HG03064 (cell line): ENCODE results near the gene KRTAP9-1.
"Not testable (repeated sequence)": the region's sequence is repeated elsewhere in the genome, so short reads cannot be mapped to it uniquely, and the experiment has no call there.

ENCODE experiments used
- ATAC-seq: cut with Tn5 transposase; IDR thresholded peaks from one replicate; pipeline ENCODE4 v1.9.1; 2021; ENCODE audit warnings: low read depth; ENCODE audit not compliant: unreplicated experiment

The KRTAP9-1 gene

DNA sequence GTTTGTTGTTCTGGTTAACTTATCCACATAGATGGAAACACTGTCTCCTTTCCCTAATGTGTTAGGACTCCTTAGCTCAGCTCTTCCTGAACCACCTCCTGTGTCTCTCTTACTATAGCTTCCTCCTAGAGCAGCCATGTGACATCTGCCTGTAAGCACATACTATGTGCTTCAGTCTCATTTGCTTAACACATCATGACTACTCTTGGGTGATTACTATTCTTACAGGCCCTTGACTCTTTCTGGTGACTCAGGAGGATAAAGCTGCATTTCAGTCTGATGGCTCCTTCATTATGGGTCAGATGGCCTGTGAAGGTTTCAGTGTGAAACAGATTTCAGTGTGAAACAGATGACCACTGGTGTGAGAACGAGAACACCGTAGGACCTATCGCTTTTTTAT, 11.3 kb upstream of the KRTAP9-1 start:
- ATAC-seq, result no peak

DNA sequence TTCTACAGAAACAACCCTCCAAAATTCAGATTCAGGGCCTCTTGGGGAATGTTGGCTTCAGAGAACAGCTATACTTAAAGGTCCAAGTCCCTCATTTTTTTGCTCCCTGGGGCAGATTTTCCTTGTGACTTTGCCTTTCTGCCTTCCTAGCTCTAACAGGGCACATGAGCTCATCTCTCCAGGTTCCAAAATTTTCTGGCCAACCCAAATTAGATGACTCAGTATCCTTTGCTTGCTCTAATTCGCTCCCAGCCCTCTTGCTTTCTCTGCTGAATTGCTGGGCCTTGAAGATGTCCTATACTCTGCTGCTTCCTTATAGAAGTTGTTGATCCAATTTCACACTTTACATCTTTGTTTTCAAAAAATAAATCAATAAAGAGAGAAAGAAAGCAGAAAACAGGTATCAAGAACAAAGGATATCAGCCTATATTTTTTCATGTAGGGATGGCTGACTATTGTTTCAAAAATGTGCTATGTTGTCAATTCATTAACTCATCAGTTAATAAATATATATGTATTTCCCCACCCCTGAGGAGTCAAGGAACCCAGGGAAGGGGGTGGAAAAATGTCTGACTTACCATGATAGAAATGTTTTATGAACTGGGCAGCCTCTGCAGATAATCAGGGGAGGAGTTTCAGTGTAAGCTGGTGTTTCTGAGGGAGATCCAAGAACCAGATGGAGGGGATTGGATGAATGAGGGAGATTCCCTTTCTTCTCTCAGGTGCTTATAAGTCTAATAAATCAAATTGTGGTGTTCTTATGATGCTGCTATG, 10.7 kb upstream of the KRTAP9-1 start:
- no peak for ATAC-seq

DNA sequence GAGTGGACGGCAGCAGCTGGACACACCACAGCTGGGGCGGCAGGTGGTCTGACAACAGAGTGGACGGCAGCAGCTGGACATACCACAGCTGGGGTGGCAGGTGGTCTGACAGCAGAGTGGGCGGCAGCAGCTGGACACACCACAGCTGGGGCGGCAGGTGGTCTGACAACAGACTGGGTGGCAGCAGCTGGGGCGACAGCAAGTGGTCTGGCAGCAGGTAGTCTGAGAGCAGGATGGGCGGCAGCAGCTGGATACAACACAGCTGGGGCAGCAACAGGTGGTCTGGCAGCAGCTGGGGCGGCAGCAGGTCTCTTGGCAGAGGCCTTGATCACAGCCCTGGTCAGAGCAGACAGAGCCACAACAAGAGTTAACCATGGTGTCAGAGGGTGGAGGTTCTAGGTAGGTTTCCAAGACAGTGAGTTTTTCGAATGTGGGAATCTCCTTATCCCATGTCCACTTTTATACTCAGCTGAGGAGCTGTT, 5.2 kb upstream of the KRTAP9-1 start, which contains the start of gene KRTAP4-1:
Gene KRTAP4-1 (minus strand): TSS at position 432 of the 482 bp plus-strand sequence. CDS start 57 bp downstream, at position 375.
- no peak for ATAC-seq

DNA sequence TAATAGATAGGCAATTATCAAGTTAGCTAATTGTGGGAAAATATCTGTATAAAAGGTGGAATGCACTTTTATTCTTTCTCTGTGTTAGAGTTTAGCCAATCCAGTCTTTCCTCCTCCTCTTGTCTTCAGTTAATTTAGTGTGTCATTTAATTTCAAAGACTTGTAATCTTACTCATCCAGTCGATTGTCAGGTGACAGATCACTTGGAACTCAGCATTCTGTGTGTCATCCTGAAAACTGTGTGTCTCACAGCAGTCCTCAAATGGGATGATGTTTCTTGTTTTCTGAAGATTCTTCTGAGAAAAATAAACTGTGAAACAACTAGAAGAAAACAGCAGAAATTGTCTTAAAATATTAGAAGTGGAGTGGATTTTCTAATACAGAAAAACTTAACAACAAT, 4.7 kb upstream of the KRTAP9-1 start:
- no peak for ATAC-seq

DNA sequence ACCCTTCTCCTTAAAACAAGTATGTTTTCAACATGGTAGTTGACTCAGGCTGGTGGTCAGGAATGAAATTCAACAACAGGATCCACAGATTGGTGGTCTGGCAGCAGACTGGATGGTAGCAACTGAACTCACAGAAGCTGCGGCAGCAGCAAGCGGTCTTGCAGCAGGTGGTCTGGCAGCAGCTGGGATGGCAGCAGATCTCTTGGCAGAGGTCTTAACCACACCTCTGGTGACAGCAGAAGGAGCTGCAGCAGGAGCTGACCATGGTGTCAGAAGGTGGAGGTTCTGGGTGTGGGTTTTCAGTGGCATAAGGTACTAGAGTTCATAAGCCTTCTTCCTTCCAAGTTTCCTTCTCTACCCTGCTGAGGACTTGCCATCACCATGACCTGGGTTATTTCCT, 2.8 kb upstream of the KRTAP9-1 start:
- no peak for ATAC-seq

DNA sequence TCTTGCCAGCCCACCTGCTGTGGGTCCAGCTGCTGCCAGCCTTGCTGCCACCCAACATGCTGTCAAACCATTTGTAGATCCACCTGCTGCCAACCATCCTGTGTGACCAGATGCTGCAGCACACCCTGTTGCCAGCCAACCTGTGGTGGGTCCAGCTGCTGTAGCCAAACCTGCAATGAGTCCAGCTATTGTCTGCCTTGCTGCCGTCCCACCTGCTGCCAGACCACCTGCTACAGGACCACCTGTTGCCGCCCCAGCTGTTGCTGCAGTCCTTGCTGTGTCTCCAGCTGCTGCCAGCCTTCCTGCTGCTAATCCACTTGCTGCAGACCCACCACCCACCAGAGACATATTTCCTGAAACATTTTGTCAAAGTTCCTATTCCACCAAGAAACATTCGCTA, 641 bp downstream of the KRTAP9-1 start:
- ATAC-seq, result no peak

DNA sequence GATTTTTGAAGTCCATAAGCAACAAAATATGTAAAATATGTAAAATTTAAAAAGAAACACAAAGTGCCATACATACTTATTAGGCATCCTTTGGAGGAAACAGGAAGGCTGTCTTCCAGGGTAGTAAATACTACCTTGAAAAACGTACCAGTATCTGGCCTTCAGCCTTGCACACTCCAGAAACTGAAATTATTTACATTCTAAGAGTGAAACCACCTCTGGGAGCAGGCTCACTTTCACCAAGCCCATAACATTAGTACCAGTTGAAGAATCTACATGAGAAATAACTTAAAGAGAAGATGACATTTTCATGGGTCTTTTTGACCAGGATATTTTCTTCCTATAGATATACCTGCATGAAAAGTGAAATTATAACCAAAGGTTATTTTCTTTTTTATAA, 6.4 kb downstream of the KRTAP9-1 start:
- no peak for ATAC-seq

DNA sequence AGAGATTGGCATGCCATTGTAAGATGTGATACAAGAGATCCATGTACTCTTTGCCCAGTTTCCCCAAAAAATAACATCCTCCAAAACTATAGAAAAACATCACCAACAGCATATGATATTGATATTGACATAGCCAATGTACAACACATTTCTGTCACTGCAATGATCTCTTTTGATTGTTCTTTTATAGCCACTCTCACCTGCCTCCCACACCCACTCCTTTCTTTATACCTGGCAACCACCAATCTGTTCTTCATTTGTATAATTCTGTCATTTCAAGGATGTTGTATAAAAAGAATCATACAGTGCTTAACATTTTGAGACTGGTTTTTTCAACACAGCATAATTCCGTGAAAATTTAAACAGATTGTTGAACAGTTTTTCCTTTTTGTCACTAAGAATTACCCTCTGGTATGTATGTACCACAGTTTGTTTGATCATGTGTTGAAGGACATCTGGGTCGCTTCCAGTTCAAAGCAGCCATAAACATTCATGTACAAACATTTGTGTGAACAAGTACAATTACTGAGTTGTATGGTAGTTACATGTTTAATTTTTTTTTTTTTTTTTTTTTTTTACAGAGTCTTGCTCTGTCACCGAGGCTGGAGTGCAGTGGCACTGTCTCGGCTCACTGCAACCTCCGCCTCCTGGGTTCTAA, 9.9 kb downstream of the KRTAP9-1 start:
- ATAC-seq, result no peak

DNA sequence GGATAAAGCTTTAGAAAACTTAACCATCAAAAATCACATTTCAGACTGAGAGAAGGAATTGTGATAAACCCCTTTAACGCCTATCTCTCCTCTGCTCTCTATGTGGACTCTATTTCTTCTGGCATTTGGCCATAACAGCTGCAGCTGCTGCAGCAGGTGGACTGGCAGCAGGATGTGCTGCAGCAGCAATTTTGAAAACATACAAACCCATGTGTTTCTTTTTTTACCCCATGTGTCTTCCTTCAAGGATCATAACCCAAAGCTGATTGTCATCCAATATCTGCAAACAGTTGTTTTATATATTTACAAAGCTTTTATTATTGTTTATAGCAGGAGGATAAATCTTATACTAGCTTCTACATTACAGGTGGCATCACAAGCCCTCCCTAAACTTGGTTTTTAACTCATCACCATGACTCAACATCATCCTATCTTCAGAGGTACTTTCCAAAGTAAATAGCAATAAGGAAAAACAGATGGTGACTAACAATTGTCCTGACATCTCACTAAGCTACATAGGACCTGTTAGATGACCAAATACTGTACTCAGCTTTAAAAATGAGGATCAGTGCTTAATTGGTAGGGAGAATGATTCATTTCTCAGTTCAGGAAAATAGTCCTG, 22.3 kb downstream of the KRTAP9-1 start:
- no peak for ATAC-seq

DNA sequence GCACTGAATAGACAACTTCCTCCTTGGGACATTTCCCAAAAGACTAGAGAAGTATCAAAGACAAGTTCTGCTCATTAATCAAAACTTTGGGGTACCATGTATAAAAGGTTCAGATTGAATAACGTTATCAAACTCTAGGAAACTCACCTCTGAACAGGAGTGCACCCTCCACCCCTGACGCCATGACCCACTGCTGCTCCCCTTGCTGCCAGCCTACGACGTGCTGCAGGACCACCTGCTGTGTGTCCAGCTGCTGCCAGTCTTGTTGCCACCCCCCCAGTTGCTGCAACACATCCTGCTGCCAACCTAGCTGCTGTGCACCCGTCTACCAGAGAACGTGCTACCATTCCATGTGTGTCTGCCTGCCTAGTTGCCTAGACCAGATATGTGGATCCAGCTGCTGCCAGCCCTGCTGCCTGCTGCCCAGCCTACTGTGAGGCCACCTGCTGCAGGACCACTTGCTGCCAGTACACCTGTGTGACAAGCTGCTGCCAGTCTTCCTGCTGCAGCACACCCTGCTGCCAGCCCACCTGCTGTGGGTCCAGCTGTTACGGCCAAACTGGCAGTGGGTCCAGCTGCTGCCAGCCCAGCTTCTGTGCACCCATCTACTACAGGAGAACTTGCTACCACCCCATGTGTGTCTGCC, 23.0 kb downstream of the KRTAP9-1 start:
- no peak for ATAC-seq

DNA sequence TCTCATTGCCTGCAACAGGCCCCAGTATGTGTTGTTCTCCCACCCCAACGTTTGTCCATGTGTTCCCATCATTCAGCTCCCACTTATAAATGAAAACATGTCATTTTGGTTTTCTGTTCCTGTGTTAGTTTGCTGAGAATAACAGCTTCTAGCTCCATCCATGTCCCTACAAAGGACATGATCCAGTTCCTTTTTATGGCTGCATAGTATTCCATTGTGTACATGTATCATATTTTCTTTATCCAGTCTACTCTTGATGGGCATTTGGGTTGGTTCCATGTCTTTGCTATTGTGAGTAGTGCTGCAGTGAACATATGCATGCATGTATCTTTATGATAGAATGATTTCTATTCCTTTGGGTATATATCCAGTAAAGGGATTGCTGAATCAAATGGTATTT, 26.0 kb downstream of the KRTAP9-1 start:
- ATAC-seq, result no peak

DNA sequence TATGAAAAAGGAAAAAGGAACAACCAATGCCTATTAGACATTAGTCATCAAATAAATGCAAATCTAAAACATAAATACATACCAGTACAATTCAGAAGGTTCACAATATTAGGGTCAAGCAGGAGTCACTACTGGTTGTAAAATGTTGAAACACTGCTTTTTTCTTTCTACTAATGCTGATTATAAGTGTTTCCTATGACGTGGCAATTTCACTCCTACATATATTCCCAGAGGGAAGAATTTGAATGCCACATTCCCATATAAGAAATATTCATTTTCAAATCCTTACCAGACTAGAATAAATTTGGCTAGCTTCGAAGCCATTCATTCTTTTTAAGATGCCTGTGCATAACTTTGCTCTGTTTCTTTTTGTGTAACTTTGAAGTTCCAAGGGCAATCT, 34.1 kb downstream of the KRTAP9-1 start:
- ATAC-seq, result no peak

DNA sequence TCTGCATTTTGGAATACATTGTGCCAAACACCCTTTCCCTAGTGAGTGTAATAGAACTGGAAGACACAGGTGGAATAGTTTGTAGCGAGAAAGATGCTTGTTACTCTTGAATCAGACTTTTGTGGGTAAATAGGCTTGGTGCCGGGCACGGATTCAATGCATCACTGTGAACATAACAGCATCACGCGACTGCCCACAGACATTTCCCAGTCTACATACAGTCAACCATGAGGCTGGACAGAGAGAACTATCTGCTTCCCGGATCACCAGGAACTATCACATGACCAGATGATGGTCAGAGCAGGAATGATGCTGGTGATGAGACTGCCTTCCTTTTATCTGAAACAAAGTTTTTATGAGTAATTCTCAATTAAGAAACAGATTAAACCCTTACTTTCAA, 36.4 kb downstream of the KRTAP9-1 start:
- no peak for ATAC-seq

DNA sequence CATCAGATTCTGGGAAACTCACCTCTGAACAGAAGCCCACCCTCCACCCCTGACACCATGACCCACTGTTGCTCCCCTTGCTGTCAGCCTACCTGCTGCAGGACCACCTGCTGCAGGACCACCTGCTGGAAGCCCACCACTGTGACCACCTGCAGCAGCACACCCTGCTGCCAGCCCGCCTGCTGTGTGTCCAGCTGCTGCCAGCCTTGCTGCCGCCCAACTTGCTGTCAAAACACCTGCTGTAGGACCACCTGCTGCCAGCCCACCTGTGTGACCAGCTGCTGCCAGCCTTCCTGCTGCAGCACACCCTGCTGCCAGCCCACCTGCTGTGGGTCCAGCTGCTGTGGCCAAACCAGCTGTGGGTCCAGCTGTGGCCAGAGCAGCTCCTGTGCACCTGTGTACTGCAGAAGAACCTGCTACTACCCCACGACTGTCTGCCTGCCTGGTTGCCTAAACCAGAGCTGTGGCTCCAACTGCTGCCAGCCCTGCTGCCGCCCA, 37.0 kb downstream of the KRTAP9-1 start, which contains the start of gene KRTAP9-2:
Gene KRTAP9-2 (plus strand): TSS at position 51 of the 498 bp plus-strand sequence. CDS start 7 bp downstream, at position 58.
- not testable (repeated sequence) for ATAC-seq

DNA sequence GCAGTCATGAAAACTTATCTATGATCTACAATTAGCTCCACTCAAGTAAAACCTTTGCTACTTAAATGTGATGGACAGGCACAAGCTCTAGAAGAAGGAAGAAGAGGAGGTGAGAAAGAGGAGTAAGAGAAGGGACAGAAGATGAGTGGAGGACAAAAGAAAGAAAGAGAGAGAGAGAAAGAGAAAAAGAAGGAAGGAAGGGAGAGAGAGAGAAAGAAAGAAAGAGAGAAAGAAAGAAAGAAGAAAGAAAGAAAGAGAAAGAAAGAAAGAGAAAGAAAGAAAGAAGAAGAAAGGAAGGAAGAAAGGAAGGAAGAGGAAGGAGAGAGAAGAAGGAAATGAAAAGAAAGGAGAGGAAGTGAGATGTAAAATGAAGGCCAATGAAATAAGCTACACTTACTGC, 40.4 kb downstream of the KRTAP9-1 start:
- no peak for ATAC-seq

DNA sequence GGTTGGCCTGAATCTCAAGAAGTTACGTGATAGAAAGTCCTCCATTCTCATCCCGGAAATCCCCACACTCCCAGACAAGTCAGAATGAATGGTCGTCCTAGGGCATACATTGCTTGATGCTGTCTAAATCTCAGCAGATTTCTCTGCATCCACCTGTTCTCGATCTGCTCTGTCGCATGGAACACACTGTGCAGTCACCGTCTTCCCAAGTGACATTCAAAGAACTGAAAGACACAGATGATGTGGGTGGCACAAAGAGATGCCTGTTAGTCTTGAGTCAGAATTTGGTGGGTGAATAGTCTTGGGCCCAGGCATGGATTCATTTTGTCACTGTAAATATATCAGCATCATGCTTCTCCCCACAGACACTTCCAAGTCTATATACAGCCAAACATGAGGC, 42.0 kb downstream of the KRTAP9-1 start:
- no peak for ATAC-seq

DNA sequence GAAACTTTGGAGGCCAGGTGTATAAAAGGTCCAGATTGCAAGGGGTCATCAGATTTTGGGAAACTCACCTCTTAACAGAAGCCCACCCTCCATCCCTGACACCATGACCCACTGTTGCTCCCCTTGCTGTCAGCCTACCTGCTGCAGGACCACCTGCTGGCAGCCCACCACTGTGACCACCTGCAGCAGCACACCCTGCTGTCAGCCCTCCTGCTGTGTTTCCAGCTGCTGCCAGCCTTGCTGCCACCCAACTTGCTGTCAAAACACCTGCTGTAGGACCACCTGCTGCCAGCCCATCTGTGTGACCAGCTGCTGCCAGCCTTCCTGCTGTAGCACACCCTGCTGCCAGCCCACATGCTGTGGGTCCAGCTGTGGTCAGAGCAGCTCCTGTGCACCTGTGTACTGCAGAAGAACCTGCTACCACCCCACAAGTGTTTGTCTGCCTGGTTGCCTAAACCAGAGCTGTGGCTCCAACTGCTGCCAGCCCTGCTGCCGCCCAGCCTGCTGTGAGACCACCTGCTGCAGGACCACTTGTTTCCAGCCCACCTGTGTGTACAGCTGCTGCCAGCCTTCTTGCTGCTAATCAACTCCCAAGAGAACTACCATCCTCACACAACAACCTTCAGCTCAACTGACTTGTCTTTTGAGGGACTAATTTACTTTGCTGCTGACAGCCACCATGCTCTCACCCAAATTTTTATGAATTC, 42.9 kb downstream of the KRTAP9-1 start, which contains the start of gene KRTAP9-3:
Gene KRTAP9-3 (plus strand): TSS at position 51 of the 707 bp plus-strand sequence. CDS start 53 bp downstream, at position 104.
- not testable (repeated sequence) for ATAC-seq

DNA sequence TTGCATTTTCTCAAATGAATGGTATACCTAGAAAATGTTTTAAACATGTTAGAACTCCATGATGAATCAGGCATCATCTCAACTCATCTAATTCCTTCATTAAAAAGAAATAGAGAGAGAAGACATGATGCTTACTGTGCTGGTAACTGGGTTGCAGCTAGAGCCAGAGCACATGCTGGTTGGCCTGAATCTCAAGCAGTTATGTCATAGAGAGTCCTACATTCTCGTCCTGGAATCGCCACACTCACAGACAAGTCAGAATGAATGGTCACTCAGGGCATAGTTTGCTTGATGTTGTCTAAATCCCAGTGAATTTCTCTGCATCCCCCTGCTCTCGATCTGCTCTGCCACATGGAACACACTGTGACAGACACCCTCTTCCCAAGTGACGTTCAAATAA, 47.4 kb downstream of the KRTAP9-1 start:
- ATAC-seq, result not testable (repeated sequence)

DNA sequence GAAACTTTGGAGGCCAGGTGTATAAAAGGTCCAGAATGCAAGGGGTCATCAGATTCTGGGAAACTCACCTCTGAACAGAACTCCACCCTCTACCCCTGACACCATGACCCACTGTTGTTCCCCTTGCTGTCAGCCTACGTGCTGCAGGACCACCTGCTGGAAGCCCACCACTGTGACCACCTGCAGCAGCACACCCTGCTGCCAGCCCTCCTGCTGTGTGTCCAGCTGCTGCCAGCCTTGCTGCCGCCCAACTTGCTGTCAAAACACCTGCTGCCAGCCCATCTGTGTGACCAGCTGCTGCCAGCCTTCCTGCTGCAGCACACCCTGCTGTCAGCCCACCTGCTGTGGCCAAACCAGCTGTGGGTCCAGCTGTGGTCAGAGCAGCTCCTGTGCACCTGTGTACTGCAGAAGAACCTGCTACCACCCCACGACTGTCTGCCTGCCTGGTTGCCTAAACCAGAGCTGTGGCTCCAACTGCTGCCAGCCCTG, 48.3 kb downstream of the KRTAP9-1 start, which contains the start of gene KRTAP9-8:
Gene KRTAP9-8 (plus strand): TSS at position 51 of the 489 bp plus-strand sequence. CDS start 53 bp downstream, at position 104.
- not testable (repeated sequence) for ATAC-seq
